Measurements from ENCODE around the gene DNAJC1. TPM values are rescaled to one million over a fixed set of nuclear protein-coding genes. Genes with fewer than 3 reads are reported as not detected.

DNAJC1 gene
- total RNA-seq, 1 donor from 2014 or later: 22.8 TPM

DNA sequence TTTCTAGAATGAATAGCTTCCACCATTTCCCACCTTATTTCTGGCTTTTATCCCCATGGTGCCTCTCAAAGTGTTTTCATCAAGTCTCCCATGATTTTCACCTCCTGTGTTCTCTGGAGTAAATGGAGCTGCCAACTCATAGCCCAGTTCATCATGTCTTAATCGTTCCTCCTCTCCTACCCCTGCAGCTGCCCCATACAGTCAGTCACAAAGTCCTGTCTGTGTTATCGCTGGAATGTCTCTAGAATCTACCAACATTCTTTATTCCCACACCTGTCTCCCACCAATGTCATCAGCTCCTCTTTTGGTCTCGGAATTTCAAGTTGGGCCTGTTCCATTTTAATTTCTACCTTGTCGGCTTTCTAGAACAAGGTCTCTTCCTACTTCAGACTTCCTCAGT lies 290.6 kb downstream of the DNAJC1 start:
- no peak overlapping the region for H3K4me3 ChIP-seq (ENCODE audit: low read depth, low read length)
- no peak for DNase-seq (ENCODE audit: low read depth)
- no peak for TF ChIP-seq CTCF (conservative IDR thresholded peaks at IDR 0.05; ENCODE audit: low read depth, low read length)

DNA sequence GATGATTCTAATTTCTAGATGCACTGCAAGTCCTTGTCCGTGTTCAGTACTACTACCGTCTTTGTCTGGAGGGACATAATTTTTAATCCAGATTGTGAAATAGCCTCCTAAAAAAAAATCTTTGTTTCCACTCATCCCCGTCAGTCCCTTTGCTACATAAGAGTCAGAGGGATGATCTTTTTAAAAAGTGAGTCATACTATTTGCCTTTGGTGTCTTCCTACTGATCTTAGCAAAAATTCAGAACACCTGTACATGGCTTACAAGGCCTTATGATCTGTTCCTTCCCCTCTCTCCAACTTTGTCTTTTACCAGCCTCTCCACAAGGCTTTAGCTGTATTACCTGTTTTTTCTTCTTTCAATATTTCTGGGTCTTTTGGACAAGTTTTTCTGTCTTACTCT lies 296.0 kb downstream of the DNAJC1 start:
- no peak overlapping the region for H3K4me3 ChIP-seq (ENCODE audit: low read depth, low read length)
- TF ChIP-seq CTCF (conservative IDR thresholded peaks at IDR 0.05; ENCODE audit: low read depth, low read length): no peak
- DNase-seq (ENCODE audit: low read depth): no peak

Other genes with a start within 250 kb of the DNAJC1 start
- gene EBLN1, start 214.3 kb upstream of the DNAJC1 start, total RNA-seq: not detected in 2 replicates

Data from epithelial cell of proximal tubule (primary cell).